Keratinocyte (primary cell): ENCODE measurements around the gene SPSB2.

Source experiments
- EZH2 ChIP-seq: IDR thresholded peaks from one replicate; pipeline ENCODE4 v1.6.1; 2012; ENCODE audit warnings: inconsistent platforms, mild to moderate bottlenecking, low read length, moderate library complexity
- TF ChIP-seq, protein P1 (sequence below), 3 experiments: IDR thresholded peaks in 1 of 3; conservative IDR thresholded peaks in 1 of 3; optimal IDR thresholded peaks in 1 of 3; 2 replicates in 2 of 3; 3 replicates in 1 of 3; pipeline versions ENCODE3 to v1.5.1; 2011; ENCODE audit warnings: low read length in 3 of 3, mild to moderate bottlenecking in 3 of 3, moderate library complexity in 2 of 3, control low read depth in 1 of 3, inconsistent platforms in 1 of 3; ENCODE audit not compliant: insufficient read depth in 2 of 3; ENCODE audit errors: extremely low read depth in 1 of 3

DNA sequence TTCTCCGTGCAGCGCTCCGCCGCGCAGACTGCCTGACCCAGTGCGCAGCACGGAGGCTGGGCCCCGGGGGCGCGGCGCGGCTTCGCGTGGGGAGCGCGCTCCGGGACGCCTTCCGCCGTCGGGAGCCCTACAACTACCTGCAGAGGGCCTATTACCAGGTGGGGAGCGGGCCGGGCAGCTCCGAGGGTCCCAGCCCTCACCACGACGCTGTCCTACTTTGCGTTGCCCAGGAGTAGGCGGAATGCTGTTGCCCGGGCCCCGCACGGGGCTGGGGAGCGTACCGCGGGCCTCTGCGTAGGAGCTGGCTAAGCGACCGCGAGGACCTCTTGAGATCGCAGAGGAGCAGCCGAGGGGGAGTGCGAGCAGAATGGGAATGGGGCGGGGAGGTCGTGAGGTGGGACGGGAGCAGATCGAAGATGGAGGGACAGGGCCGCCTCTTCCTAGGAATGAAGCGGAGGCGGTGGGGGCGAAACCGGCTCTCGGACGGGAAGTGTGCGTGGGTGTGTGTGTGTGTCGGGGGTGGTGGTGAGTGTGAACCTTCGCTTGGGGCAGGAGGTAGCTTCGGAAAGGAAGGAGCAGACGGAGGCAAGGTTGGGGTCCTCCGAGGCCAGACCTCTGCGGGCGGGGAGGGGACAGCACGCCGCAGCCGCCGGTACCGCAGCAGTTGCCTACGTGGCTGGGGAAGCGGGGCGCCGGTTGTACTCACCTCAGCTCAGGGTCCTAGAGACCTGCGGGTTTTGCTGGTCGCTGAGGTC, 44.1 kb downstream of the SPSB2 start:
- TF ChIP-seq, protein P1, sequence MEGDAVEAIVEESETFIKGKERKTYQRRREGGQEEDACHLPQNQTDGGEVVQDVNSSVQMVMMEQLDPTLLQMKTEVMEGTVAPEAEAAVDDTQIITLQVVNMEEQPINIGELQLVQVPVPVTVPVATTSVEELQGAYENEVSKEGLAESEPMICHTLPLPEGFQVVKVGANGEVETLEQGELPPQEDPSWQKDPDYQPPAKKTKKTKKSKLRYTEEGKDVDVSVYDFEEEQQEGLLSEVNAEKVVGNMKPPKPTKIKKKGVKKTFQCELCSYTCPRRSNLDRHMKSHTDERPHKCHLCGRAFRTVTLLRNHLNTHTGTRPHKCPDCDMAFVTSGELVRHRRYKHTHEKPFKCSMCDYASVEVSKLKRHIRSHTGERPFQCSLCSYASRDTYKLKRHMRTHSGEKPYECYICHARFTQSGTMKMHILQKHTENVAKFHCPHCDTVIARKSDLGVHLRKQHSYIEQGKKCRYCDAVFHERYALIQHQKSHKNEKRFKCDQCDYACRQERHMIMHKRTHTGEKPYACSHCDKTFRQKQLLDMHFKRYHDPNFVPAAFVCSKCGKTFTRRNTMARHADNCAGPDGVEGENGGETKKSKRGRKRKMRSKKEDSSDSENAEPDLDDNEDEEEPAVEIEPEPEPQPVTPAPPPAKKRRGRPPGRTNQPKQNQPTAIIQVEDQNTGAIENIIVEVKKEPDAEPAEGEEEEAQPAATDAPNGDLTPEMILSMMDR (optimal IDR thresholded peaks at IDR 0.05 in 1 of 3, IDR thresholded peaks at IDR 0.05 in 1 of 3, conservative IDR thresholded peaks at IDR 0.05 in 1 of 3; ENCODE audit: extremely low read depth in 1 of 3, insufficient read depth in 2 of 3, low read length in 3 of 3): no peak
- TF ChIP-seq EZH2: peak; percentile 48
